IPS-20b (cell line): ENCODE results near the gene ARHGAP24.

Experiments
- H3K27ac ChIP-seq: one replicate; pipeline ENCODE4 v1.5.1; 2013; ENCODE audit warnings: low read length
- H3K27me3 ChIP-seq: 2 replicates; pipeline ENCODE4 v1.6.1; 2013; ENCODE audit warnings: mild to moderate bottlenecking, low read length, inconsistent platforms; ENCODE audit not compliant: insufficient read depth
- H3K36me3 ChIP-seq: 2 replicates; pipeline ENCODE4 v1.6.1; 2013; ENCODE audit warnings: low read depth, mild to moderate bottlenecking, inconsistent platforms, low read length, moderate library complexity; ENCODE audit not compliant: insufficient read depth
- H3K4me1 ChIP-seq: 2 replicates; pipeline ENCODE4 v1.6.1; 2013; ENCODE audit warnings: mild to moderate bottlenecking, control low read depth, inconsistent platforms, low read length, moderate library complexity; ENCODE audit not compliant: insufficient read depth
- H3K4me3 ChIP-seq: 2 replicates; pipeline ENCODE4 v1.5.1; 2013; ENCODE audit warnings: mild to moderate bottlenecking, low read length, inconsistent platforms
- H3K9ac ChIP-seq: 2 replicates; pipeline ENCODE4 v1.6.1; 2013; ENCODE audit warnings: low read depth, mild to moderate bottlenecking, inconsistent platforms, low read length, moderate library complexity
- H3K9me3 ChIP-seq: 2 replicates; pipeline ENCODE4 v1.6.1; 2013; ENCODE audit warnings: mild to moderate bottlenecking, low read depth, low read length, inconsistent platforms; ENCODE audit not compliant: insufficient read depth

Gene ARHGAP24

DNA sequence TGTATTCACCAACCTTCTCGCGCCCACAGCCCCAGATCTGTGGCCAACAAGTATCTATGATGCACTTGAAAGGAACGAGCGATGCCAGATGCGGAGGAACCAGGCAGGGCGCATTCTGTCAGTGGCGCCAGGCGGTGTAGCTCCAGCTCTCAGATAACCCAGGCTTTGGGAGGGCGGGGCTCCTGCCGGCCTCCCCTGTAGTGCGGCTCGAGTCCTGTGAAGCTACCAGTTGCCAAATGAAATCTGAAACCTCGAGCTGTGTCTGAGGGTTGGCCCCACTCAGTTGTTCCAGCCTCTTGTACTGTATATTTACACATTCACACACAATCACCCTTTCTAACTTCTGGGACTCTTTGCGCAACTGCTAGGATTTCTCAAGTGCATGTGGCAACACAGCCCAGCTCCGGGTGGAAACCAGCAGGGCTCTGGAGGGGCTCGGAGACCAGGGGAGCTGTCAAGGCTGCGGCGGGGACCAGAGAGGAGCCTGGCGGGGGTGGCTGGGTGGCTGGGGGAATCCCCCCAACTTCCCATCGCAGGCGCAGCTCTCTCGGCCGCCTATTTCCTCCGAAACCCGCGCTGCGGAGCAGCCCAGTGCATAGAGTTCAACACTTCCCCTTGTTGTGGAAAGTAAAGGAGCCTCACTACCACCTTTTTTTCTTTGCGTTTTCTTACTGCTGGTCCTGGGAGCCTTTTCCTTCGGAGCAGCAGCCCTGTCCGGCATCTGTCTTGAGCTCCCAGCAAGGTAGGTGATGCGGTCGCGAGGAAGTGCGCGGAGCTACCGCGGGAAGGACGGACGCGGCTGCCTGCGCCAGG, at the start of gene ARHGAP24:
TSS of gene ARHGAP24 (plus strand) at position 333 of the 813 bp plus-strand sequence.
- Histone ChIP-seq H3K9me3 (no peaks in the 10 kb centered on the region), H3K4me3 (peak within 1 kb of the TSS; percentile 77), H3K9ac (peak within 1 kb of the TSS; percentile 66; the same call in 1 of the 2 replicates), H3K27ac (no peak within 1 kb of the TSS), H3K27me3 (peaks cover 35% of the 10 kb centered on the region), H3K4me1 (no peaks in the 10 kb centered on the region), H3K36me3 (no peaks in the 10 kb centered on the region)

- Histone ChIP-seq H3K36me3 (no peaks in the 10 kb centered on the region), H3K27ac (no peak overlapping the region), H3K4me3 (no peak overlapping the region), H3K27me3 (no peaks in the 10 kb centered on the region), H3K9ac (no peak overlapping the region), H3K4me1 (peaks cover 5% of the 10 kb centered on the region), H3K9me3 (no peaks in the 10 kb centered on the region)
Observed at GRCh38 chr4:85426366-85426765, 48.6 kb upstream of the ARHGAP24 start.

DNA sequence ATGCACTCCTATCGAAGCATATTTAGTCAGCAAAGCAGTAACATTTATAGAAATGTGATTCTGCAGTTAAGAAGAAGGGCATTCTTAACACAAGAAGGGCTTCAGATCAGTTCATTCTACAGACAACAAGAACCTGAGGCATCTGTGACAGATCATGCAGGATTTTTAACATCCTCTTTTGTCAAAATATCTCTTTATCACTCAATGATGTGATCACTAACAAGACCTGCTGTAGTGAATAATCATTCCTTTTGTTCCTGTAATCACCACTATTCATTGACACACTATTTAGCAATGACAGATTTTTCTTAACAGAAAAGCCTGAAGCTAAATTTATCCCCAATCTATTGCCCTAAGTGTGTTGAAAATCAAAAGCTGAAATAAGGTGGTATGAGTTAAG, 47.8 kb upstream of the ARHGAP24 start:
- peaks cover 5% of the 10 kb centered on the region for H3K4me1 ChIP-seq
- H3K9me3 ChIP-seq, result no peaks in the 10 kb centered on the region
- H3K36me3 ChIP-seq, result no peaks in the 10 kb centered on the region
- H3K27ac ChIP-seq, result no peak overlapping the region
- H3K4me3 ChIP-seq, result no peak overlapping the region
- no peaks in the 10 kb centered on the region for H3K27me3 ChIP-seq
- H3K9ac ChIP-seq, result no peak overlapping the region

- Histone ChIP-seq H3K27me3 (no peaks in the 10 kb centered on the region), H3K4me3 (no peak overlapping the region), H3K9ac (no peak overlapping the region), H3K4me1 (peaks cover 5% of the 10 kb centered on the region), H3K9me3 (no peaks in the 10 kb centered on the region), H3K27ac (no peak overlapping the region), H3K36me3 (no peaks in the 10 kb centered on the region)
Observed at GRCh38 chr4:85430226-85430625, 44.7 kb upstream of the ARHGAP24 start.

DNA sequence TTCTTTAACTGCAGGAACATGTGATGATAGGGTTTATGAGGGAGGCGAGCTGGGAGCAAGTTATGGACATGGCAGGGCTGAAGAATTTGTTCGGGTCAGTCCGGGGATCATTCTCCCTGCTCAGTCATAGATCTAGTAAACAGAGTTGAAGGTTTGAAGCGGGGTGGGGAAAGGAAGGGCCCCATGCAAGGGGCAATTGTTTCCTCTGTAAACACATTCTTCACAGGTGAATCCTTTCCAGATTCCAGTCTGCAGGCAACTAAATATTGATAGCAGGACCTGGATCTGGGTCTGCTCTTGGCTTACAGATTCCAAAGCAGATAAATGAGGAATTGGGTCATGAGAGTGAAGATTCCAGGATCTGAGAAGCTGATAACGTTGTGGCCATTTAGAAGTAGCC, 44.3 kb upstream of the ARHGAP24 start:
- Histone ChIP-seq H3K9ac (no peak overlapping the region), H3K36me3 (no peaks in the 10 kb centered on the region), H3K27me3 (no peaks in the 10 kb centered on the region), H3K27ac (no peak overlapping the region), H3K4me1 (peaks cover 5% of the 10 kb centered on the region), H3K4me3 (no peak overlapping the region), H3K9me3 (no peaks in the 10 kb centered on the region)

DNA sequence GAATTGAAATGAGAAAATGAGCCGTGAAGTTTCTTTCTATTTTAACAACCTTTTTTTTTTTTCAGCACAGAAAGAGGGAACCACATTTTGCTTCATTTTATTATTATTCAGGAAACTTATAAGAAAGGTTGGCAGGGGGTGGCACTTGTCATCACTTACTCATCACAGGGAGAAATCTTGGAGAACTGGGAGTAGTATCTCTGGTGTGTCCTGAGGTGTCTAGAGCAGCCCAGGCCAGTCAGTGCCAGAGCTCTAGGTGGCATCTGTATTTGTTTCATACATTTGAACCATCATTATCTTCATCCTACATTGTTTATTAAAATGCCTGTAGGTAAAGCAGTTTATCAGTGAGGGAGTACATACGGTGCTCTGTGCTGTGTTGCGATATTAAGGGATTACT, 43.8 kb upstream of the ARHGAP24 start:
- H3K9ac ChIP-seq, result no peak overlapping the region
- H3K36me3 ChIP-seq, result no peaks in the 10 kb centered on the region
- no peaks in the 10 kb centered on the region for H3K27me3 ChIP-seq
- H3K4me3 ChIP-seq, result no peak overlapping the region
- peaks cover 3% of the 10 kb centered on the region for H3K4me1 ChIP-seq
- no peaks in the 10 kb centered on the region for H3K9me3 ChIP-seq
- H3K27ac ChIP-seq, result no peak overlapping the region

DNA sequence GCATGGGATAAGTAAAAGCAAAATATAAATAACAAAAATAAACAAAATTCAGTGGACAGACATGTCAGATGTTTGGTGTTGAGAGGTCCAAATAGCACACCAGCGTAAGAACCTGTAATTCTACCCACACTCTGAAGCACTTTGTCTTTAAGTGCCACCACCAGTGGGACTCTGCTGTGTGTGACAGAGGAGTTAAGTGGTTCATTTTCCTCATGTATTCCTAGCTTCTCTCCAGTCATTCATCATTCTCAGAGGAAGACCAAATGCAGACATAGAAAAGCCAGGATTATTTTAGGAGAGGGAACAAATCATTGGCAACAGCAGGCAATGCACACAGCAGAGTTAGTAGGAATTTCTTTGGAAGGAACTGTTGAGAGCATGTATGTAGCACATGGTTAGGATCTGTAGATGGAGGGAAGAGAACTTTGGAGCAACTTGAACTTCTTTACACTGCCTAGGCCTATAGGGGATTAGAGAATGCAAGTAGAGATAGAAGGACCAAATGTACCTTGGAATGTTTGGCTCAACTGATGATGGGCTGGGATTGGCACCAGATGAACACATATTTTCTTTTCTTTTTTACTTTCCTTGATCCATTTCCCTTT, 43.0 kb upstream of the ARHGAP24 start:
- no peak overlapping the region for H3K27ac ChIP-seq
- H3K9ac ChIP-seq, result no peak overlapping the region
- no peaks in the 10 kb centered on the region for H3K9me3 ChIP-seq
- H3K4me1 ChIP-seq, result no peaks in the 10 kb centered on the region; the same call in 1 of the 2 replicates
- H3K4me3 ChIP-seq, result no peak overlapping the region
- no peaks in the 10 kb centered on the region for H3K36me3 ChIP-seq
- no peaks in the 10 kb centered on the region for H3K27me3 ChIP-seq

DNA sequence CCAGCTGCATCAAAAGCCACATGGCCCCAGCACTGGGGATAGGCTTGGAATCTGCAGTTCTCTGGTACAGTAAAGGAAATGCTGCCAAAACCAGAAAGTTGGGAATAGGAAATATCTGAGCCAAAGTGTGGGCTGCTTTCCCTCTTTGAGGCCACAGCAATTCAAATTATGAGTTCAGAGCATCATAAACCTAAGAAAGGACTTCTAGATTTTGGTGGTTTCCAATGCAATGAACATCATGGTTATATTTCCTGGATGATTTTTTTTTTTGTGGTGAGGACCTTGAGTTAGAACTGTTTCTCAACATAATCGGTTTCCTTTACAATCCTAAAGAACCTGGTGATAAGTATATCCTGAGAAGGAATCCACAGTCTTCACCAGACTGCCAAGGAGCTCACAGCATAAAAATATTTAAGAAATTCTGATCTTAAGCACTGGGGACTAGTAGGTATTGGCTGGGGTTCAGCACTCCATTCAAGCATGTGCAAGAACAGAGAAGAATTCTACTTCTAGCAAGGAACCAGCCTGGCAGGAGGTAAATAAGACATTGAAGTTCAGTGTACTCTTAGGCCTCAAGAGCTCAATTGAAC, 29.8 kb upstream of the ARHGAP24 start:
- no peak overlapping the region for H3K4me3 ChIP-seq
- no peaks in the 10 kb centered on the region for H3K9me3 ChIP-seq
- no peak overlapping the region for H3K27ac ChIP-seq
- no peaks in the 10 kb centered on the region for H3K27me3 ChIP-seq
- H3K9ac ChIP-seq, result no peak overlapping the region
- H3K36me3 ChIP-seq, result no peaks in the 10 kb centered on the region
- H3K4me1 ChIP-seq, result no peaks in the 10 kb centered on the region

DNA sequence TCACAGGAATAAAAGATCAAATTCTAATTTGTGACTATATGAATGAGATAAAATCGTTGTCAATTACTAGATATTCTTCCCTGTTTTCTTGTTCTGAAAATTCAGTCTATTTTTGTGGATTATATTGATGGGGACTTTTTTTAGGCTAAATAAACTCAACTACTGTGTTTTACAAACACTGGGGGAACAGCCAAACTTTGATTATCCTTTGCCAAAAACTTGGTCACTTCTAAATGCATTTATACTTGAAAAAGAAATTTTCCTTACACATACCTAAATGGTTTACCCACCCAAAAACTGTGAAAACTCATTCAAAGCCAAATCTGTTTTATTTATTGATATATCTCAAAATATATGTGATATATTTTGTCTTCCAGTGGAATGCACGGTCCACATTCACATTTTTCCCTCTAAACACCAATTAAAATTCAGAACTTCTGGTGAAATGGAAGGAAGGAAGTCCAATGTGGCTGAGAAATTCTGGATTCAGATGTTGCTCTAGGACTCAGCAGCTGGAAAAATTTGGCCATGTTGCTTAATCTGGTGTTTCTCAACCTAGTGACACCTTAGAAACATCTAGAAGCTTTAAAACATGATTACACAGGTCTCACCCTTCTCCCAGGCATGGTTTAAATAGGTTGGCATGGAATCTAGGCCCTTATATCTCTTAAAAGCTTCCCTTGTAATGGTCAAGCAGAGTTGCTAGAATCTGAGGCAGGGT, 28.6 kb upstream of the ARHGAP24 start:
- no peak overlapping the region for H3K4me3 ChIP-seq
- H3K9me3 ChIP-seq, result no peaks in the 10 kb centered on the region
- H3K4me1 ChIP-seq, result no peaks in the 10 kb centered on the region
- no peaks in the 10 kb centered on the region for H3K36me3 ChIP-seq
- H3K27ac ChIP-seq, result no peak overlapping the region
- no peaks in the 10 kb centered on the region for H3K27me3 ChIP-seq
- H3K9ac ChIP-seq, result no peak overlapping the region

- no peak overlapping the region for H3K4me3 ChIP-seq
- no peaks in the 10 kb centered on the region for H3K27me3 ChIP-seq
- no peak overlapping the region for H3K9ac ChIP-seq
- H3K36me3 ChIP-seq, result no peaks in the 10 kb centered on the region
- H3K27ac ChIP-seq, result no peak overlapping the region
- no peaks in the 10 kb centered on the region for H3K9me3 ChIP-seq
- no peaks in the 10 kb centered on the region for H3K4me1 ChIP-seq
Observed at GRCh38 chr4:85448906-85449890, 25.8 kb upstream of the ARHGAP24 start.
